OCI-M2 (cell line): ENCODE data around the gene NKAIN2.
"Not testable (repeated sequence)": the region's sequence is repeated elsewhere in the genome, so short reads cannot be mapped to it uniquely, and the experiment has no call there.

Experiments used
- DNase-seq: peaks from one replicate; lab custom pipeline; 2025; ENCODE audit not compliant: unreplicated experiment; lab: John Stamatoyannopoulos, UW

Gene NKAIN2

GRCh38 chr6:123888771-123889513 is 85.3 kb downstream of the NKAIN2 start:
- no peak for DNase-seq

DNA sequence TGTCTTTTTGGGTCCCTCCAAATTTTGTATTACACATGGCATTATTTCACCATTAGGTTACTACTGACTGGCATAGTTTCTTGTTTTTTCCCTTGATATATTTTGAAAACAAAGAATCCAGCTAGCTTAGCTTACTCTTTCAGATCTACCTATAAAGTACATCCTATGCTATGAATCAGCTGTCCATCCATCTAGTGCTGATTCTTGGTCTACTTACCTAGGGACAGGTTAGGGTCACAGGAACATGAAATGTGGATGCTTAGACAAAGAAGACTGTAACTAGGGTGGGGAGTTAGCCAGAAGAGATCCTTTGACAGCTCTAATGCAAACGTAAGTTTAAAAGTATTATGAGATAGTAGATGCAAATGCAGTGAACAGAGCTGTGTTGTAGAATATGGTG is 91.7 kb downstream of the NKAIN2 start:
- no peak for DNase-seq

- no peak for DNase-seq
These were observed 92.1 kb downstream of the NKAIN2 start for GRCh38 chr6:123895806-123896205.

GRCh38 chr6:123896869-123897268 is 93.2 kb downstream of the NKAIN2 start:
- no peak for DNase-seq

DNA sequence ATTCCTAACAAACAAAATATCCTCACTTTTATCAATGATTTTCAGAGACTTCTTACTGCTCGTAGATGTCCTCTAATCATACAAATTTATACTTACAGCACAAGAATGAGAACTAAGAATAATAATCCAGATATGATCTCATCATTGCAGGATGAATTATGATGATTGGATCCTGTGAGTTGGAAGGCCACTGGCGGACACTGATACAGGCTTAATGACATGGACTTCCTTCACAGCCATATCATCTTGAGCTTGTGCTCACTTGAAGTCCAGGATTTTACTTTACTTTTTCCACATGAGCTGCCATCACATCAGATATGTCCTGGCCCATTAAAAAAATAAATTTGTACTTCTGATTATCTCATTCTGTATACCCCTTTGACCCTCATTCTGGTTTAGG is 94.3 kb downstream of the NKAIN2 start:
- DNase-seq = no peak

DNA sequence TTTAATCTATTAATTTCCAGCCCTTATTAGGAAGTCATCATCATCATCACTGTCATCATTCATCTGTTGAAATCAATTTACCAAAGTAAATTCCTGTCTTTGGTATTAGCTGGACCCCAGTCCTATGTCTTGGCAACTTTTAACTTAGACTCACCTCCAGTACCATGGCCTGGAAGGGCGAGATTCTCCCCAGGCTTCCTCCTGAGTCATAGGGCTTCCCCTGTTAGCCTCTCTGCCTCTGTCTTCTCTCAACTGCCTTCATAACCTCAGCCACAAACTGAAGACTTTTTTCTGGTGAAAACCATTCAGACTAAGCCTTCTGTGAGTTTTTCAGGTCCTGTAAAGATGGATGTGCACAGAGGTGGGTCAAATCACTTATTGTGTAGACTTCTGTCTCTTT is 95.0 kb downstream of the NKAIN2 start:
- DNase-seq = no peak

DNA sequence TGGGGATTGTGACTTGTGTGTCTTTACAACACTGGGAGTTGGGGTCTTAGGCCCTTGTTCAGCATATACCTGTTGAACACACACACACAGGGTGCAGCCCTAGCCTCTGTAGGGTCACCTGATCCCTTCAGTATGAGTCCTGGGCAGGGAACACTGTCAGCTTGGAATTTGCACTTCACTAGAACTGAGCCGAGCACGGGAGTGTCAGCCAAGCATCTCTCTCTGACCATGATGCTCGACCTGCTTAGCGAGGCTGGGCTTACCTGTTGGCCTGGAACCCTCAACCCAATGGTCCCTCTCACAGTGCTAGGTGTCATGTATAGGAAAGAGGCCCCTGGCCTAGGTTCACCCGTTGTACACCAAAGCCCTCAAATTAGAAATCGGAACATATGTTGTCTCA is 96.1 kb downstream of the NKAIN2 start:
- no peak for DNase-seq

- no peak for DNase-seq
These were observed 97.8 kb downstream of the NKAIN2 start for GRCh38 chr6:123901436-123901835.

DNA sequence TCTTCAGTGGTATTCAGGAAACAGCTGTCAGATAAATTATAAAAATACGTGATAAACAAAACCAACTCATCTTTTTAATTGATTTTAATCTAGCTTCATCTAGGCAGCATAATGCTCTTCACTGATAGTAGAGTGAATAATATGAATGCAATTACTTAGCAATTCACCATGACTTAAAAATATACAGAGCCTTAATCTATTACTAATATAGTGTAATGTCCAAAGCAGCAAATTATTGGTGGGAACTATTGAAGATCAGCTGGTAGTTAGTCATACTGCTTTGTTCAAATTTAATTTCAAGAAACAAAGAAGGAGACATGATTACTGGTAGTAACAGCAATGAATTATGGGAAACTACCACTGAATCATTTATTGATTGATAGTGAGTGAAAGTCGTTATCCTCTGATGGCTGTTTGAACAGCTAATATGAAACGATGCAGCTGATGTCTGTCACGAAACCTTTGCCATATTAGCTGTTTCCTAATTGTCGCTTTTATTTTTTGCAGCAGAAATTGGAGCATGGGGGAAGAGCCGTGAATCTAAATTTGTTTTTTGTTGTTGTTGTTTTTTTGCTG is 99.2 kb downstream of the NKAIN2 start:
- no peak for DNase-seq

- no peak for DNase-seq
These were observed 100.6 kb downstream of the NKAIN2 start for GRCh38 chr6:123904228-123904627.

- no peak for DNase-seq
These were observed 105.1 kb downstream of the NKAIN2 start for GRCh38 chr6:123908797-123909196.

- no peak for DNase-seq
These were observed 106.3 kb downstream of the NKAIN2 start for GRCh38 chr6:123909989-123910388.

DNA sequence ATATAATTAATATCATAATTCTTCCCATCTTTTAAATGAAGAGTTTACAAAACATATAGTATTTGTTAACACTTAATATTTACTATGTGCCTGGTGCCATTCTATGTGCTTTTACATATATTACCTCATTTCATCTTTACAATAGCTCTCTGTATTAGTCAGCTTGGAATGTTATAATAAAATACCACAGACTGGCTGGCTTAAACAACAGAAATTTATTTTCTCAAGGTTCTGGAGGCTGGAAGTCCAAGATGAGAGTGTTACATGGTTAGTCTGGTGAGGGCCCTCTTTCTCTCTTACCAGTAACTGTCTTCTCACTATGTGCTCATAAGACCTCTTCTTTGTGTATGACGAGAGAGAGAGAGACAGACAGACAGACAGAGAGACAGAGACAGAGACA is 110.2 kb downstream of the NKAIN2 start:
- DNase-seq = no peak

GRCh38 chr6:123923379-123923778 is 119.7 kb downstream of the NKAIN2 start:
- not testable (repeated sequence) for DNase-seq

DNA sequence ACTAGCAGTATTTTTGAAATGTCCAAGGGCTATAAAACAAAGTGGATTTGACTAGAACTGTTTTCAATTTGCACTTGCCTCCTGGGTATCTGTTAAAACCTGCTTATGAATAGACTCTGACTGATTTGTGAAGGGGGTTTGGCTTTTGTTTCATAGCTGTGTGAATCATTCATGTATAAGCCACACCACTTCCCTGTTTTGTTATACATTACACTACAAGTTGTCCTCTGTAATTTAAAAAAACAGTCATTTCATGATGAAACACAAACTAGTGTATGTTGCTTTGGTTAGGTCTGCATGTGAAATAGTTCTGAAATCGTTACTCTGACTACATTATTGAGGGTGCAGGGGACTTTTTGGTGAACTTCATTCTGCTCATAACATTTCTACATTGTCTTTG is 121.7 kb downstream of the NKAIN2 start:
- DNase-seq = no peak

DNA sequence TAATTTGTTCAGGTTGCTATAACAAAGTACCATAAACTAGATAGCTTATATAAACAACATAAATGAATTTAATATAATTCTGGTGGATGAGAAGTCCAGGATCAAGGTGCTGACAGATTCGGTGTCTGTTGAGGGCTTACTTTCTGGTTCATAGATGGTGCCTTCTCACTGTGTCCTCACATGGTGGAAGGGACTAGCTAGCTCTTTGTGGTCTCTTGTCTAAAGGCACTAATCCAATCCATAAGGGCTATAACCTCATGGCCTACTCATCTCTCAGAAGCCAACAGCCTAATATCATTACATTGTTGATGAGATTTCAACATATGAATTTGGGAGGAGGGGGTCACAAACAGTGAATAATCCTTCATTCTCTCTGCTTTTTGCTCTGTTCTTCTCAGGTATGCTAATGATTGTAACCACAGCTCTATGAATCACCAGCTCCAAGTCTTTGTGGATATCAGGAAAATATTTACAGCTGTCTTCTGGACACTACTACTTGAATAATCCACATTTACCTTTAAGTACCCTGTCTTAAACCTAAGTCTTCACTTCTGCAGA is 122.3 kb downstream of the NKAIN2 start:
- no peak for DNase-seq

- DNase-seq = no peak
These were observed 124.9 kb downstream of the NKAIN2 start for GRCh38 chr6:123928529-123928928.

DNA sequence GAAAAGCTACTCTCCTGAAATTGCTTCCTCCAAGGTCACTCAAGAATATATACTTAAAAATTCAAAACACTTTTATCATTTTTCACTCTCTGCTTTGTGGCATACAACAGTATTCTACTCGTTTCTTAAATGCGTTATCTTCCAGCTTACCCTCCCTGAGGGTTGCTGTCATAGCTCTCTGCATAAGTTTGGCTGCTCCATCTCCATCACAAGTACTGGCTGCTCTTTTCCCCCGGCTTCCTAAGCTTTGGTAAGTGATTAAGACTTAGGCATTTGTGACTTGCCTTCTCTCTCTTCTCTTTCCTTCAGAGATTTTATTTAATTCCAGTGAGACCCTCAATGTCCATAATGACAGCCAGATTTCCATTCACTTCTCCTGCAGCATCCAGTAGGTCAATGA is 128.3 kb downstream of the NKAIN2 start:
- DNase-seq = no peak

DNA sequence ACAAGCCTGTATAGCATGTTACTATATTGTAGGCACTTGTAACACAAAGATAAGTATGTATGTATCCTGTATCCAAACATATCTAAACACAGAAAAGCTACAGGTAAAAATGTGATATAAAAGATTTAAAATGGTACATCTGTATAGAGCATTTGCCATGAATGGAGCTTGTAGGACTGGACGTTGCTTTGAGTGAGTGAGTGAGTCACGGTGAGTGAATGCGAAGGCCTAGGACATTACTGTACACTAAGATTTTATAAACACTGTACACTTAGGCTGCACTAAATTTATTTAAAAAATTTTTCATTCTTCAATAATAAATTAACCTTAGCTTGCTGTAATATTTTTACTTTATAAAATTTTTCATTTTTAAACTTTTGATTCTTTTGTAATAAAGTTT is 136.9 kb downstream of the NKAIN2 start:
- DNase-seq = no peak

DNA sequence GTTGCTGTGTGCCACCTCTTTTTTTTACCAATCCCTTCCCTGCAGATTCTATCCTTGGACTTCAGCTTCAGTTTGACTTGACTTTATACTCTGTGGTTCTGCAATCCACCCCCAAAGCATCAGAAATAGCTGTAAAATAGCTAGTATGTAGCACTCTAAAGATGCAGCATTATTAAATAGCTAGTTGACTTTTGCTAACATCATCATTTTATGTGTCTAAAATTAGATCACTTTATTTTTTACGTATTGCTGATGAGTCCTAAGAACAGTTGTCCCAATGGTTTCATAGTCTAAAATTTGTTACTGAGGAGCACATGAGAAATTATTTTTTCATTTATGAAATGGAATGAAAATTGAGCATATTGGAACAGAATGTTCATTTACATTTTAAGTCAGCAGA is 138.2 kb downstream of the NKAIN2 start:
- DNase-seq = no peak

GRCh38 chr6:123945386-123945785 is 141.7 kb downstream of the NKAIN2 start:
- DNase-seq = no peak

GRCh38 chr6:123953920-123954319 is 150.3 kb downstream of the NKAIN2 start:
- DNase-seq = no peak
